ENCODE measurements around the gene CTIF.
A peak's percentile ranks its signal among the peaks of the same experiment; 100 is the strongest.

CTIF gene

GRCh38 chr18:48667276-48668254 is 128.7 kb downstream of the CTIF start:
- no peak for DNase-seq (ENCODE audit: low spot score)

- DNase-seq (ENCODE audit: low spot score) = no peak
Measured at GRCh38 chr18:48668466-48669179, 129.8 kb downstream of the CTIF start.

GRCh38 chr18:48669180-48669675 is 130.4 kb downstream of the CTIF start:
- DNase-seq (ENCODE audit: low spot score) = no peak

GRCh38 chr18:48669991-48670750 is 131.3 kb downstream of the CTIF start:
- DNase-seq (ENCODE audit: low spot score) = no peak

GRCh38 chr18:48670751-48671560 is 132.1 kb downstream of the CTIF start:
- DNase-seq (ENCODE audit: low spot score) = no peak

- no peak for DNase-seq (ENCODE audit: low spot score)
Measured at GRCh38 chr18:48671561-48671945, 132.7 kb downstream of the CTIF start.

- DNase-seq (ENCODE audit: low spot score) = no peak
Measured at GRCh38 chr18:48672671-48673340, 134.0 kb downstream of the CTIF start.

- DNase-seq (ENCODE audit: low spot score) = no peak
Measured at GRCh38 chr18:48673456-48673852, 134.6 kb downstream of the CTIF start.

- no peak for DNase-seq (ENCODE audit: low spot score)
Measured at GRCh38 chr18:48673853-48674721, 135.3 kb downstream of the CTIF start.

- DNase-seq (ENCODE audit: low spot score) = no peak
Measured at GRCh38 chr18:48674758-48675351, 136.0 kb downstream of the CTIF start.

GRCh38 chr18:48675352-48675761 is 136.5 kb downstream of the CTIF start:
- DNase-seq (ENCODE audit: low spot score) = peak; percentile 63

GRCh38 chr18:48675912-48676311 is 137.1 kb downstream of the CTIF start:
- DNase-seq (ENCODE audit: low spot score) = no peak

GRCh38 chr18:48676346-48676745 is 137.5 kb downstream of the CTIF start:
- no peak for DNase-seq (ENCODE audit: low spot score)

GRCh38 chr18:48676756-48677368 is 138.0 kb downstream of the CTIF start:
- peak; percentile 18 for DNase-seq (ENCODE audit: low spot score)

- no peak for DNase-seq (ENCODE audit: low spot score)
Measured at GRCh38 chr18:48678237-48679115, 139.6 kb downstream of the CTIF start.

- DNase-seq (ENCODE audit: low spot score) = no peak
Measured at GRCh38 chr18:48679236-48679635, 140.4 kb downstream of the CTIF start.

- no peak for DNase-seq (ENCODE audit: low spot score)
Measured at GRCh38 chr18:48680339-48681250, 141.8 kb downstream of the CTIF start.

All from COLO829 (cell line).